Calu3 (cell line): ENCODE data around the gene GRAMD2B. TPM values are rescaled to one million over a fixed set of nuclear protein-coding genes. Genes with fewer than 3 reads are reported as not detected.

Experiments
- BruUV-seq: library from RNA; stranded (reverse); fragments of 400-500 nt; replicated peaks from 2 replicates; lab custom pipeline; 2021; lab: Mats Ljungman, UMichigan
- CTCF ChIA-PET: fragments of 300-600 bp; sonication (Branson Sonifier 250); formaldehyde crosslinking; loops from one replicate; lab custom pipeline; 2022; ENCODE audit warnings: antibody characterized with exemption; lab: Charles Lee
- DNase-seq: peaks from one replicate; pipeline ENCODE4 v3.0.0; 2022
- H3K27ac Mint-ChIP-seq: one replicate; pipeline ENCODE4 v1.8.0; 2022; ENCODE audit warnings: mixed read lengths; ENCODE audit not compliant: unreplicated experiment
- H3K27me3 Mint-ChIP-seq: one replicate; pipeline ENCODE4 v1.8.0; 2022; ENCODE audit warnings: mixed read lengths; ENCODE audit not compliant: unreplicated experiment
- H3K36me3 Mint-ChIP-seq: one replicate; pipeline ENCODE4 v1.8.0; 2022; ENCODE audit warnings: mild to moderate bottlenecking, moderate library complexity, mixed read lengths; ENCODE audit not compliant: insufficient read depth, unreplicated experiment
- H3K4me1 Mint-ChIP-seq: one replicate; pipeline ENCODE4 v1.8.0; 2022; ENCODE audit warnings: mild to moderate bottlenecking, low read depth, mixed read lengths; ENCODE audit not compliant: unreplicated experiment
- H3K4me3 Mint-ChIP-seq: one replicate; pipeline ENCODE4 v1.8.0; 2022; ENCODE audit warnings: mild to moderate bottlenecking, low read depth, moderate library complexity, mixed read lengths; ENCODE audit not compliant: unreplicated experiment
- H3K9me3 Mint-ChIP-seq: one replicate; pipeline ENCODE4 v1.8.0; 2022; ENCODE audit warnings: low read depth, mixed read lengths; ENCODE audit not compliant: unreplicated experiment
- intact Hi-C: fragments of 100-400 bp; cut with micrococcal nuclease; formaldehyde crosslinking; loops from one replicate; pipeline ENCODE4 v1.10.0; 2022; ENCODE audit not compliant: unreplicated experiment
- total RNA-seq: library from RNA; stranded (reverse); gene quantifications from 2 replicates; pipeline ENCODE4 v1.2.3, GENCODE V29; 2022
- TF ChIP-seq, protein P1 (sequence below): fragments of 200-600 bp; IDR thresholded peaks from one replicate; pipeline ENCODE4 v1.8.0; 2022; ENCODE audit warnings: antibody characterized with exemption; ENCODE audit not compliant: unreplicated experiment

Gene GRAMD2B
- total RNA-seq, 1 experiment from 2014 or later, result 23.0 TPM

GRCh38 chr5:126509339-126509738, 86.1 kb downstream of the GRAMD2B start:
- Mint-ChIP-seq H3K4me3 (no peak overlapping the region), H3K4me1 (peaks cover 14% of the 10 kb centered on the region), H3K27ac (no peak overlapping the region), H3K27me3 (no peaks in the 10 kb centered on the region), H3K36me3 (no peaks in the 10 kb centered on the region), H3K9me3 (peaks cover 2% of the 10 kb centered on the region)
- no TSS peak for BruUV-seq
- DNase-seq, result no peak
- TF ChIP-seq, protein P1, sequence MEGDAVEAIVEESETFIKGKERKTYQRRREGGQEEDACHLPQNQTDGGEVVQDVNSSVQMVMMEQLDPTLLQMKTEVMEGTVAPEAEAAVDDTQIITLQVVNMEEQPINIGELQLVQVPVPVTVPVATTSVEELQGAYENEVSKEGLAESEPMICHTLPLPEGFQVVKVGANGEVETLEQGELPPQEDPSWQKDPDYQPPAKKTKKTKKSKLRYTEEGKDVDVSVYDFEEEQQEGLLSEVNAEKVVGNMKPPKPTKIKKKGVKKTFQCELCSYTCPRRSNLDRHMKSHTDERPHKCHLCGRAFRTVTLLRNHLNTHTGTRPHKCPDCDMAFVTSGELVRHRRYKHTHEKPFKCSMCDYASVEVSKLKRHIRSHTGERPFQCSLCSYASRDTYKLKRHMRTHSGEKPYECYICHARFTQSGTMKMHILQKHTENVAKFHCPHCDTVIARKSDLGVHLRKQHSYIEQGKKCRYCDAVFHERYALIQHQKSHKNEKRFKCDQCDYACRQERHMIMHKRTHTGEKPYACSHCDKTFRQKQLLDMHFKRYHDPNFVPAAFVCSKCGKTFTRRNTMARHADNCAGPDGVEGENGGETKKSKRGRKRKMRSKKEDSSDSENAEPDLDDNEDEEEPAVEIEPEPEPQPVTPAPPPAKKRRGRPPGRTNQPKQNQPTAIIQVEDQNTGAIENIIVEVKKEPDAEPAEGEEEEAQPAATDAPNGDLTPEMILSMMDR, result no peak
- CTCF ChIA-PET, result interaction anchor here (0.6 kb wide), 1 partner anchor 304 kb away, joined by 3 read pairs; no protein-coding TSS in a partner anchor
- intact Hi-C loops, result no loop called here

DNA sequence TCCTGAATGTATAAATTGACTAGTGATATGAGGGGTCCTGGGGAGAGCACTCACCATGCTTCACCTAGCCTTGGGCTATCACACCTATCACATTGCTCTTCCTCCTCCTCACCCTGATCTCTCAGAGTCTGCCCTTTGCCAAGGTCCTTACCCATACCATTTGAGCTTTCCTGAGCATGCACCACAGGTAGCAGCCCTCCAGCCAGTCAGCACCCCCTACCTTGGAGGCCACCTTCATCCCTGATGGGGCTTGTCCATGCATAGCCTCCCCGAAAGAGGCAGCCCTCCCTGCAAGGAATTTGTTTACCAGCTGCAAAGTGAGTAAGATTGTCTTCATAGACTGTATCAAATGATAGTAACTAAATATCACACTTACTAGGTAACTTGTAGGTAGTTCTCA, 88.8 kb downstream of the GRAMD2B start:
- Mint-ChIP-seq H3K9me3 (peaks cover 1% of the 10 kb centered on the region), H3K4me1 (peaks cover 14% of the 10 kb centered on the region), H3K27ac (no peak overlapping the region), H3K36me3 (no peaks in the 10 kb centered on the region), H3K27me3 (no peaks in the 10 kb centered on the region), H3K4me3 (no peak overlapping the region)
- TF ChIP-seq, protein P1, result no peak
- BruUV-seq, result no TSS peak
- intact Hi-C loops, result no loop called here
- CTCF ChIA-PET, result interaction anchor here (0.6 kb wide), 1 partner anchor 31 kb away, joined by 3 read pairs; no protein-coding TSS in a partner anchor
- DNase-seq, result no peak

- no TSS peak for BruUV-seq
- CTCF ChIA-PET, result interaction anchor here (0.6 kb wide), 1 partner anchor 83 kb away, joined by 9 read pairs; the partner anchor contains the start of gene ALDH7A1
- peaks cover 14% of the 10 kb centered on the region for H3K4me1 Mint-ChIP-seq
Measured at GRCh38 chr5:126512451-126512850, 89.2 kb downstream of the GRAMD2B start.

GRCh38 chr5:126513302-126513701, 90.1 kb downstream of the GRAMD2B start:
- no TSS peak for BruUV-seq
- Mint-ChIP-seq H3K36me3 (no peaks in the 10 kb centered on the region), H3K9me3 (no peaks in the 10 kb centered on the region), H3K4me3 (no peak overlapping the region), H3K4me1 (peaks cover 14% of the 10 kb centered on the region), H3K27ac (no peak overlapping the region), H3K27me3 (no peaks in the 10 kb centered on the region)
- TF ChIP-seq, protein P1, result no peak
- intact Hi-C loops, result no loop called here
- no peak for DNase-seq
- CTCF ChIA-PET, result no interaction called here

More at GRCh38 chr5:126512451-126512850, 89.2 kb downstream of the GRAMD2B start:
- no peak overlapping the region for H3K27ac Mint-ChIP-seq
- H3K36me3 Mint-ChIP-seq, result no peaks in the 10 kb centered on the region
- intact Hi-C loops, result no loop called here
- no peaks in the 10 kb centered on the region for H3K9me3 Mint-ChIP-seq
- no peak overlapping the region for H3K4me3 Mint-ChIP-seq
- DNase-seq, result no peak
- H3K27me3 Mint-ChIP-seq, result no peaks in the 10 kb centered on the region
- TF ChIP-seq, protein P1, result no peak
